ENCODE measurements around the gene RNF212. TPM values are rescaled to one million over a fixed set of nuclear protein-coding genes. Genes with fewer than 3 reads are reported as not detected.

The RNF212 gene
- total and polyA plus RNA-seq, 8 donors, result 7.2 to 13.6 (median 10.0) TPM

GRCh38 chr4:1041936-1042330 lies 71.4 kb downstream of the RNF212 start:
- no peak for ATAC-seq
- Histone ChIP-seq H3K36me3 (no peaks in the 10 kb centered on the region), H3K4me1 (peaks cover 20 to 24% of the 10 kb centered on the region in 2 donors), H3K27me3 (peaks cover 0 to 65% of the 10 kb centered on the region in 2 donors), H3K9me3 (no peaks in the 10 kb centered on the region), H3K4me3 (no peak overlapping the region), H3K27ac (no peak overlapping the region)
- no peak for TF ChIP-seq CTCF (IDR thresholded peaks at IDR 0.05)
- DNase-seq, result peak in 1 of 4 donors; percentile 68
- intact Hi-C loops (cut with DNase I), result no loop called here

GRCh38 chr4:1041147-1041935 lies 72.0 kb downstream of the RNF212 start:
- Histone ChIP-seq H3K27me3 (peaks cover 0 to 68% of the 10 kb centered on the region in 2 donors), H3K9me3 (no peaks in the 10 kb centered on the region), H3K4me1 (peaks cover 19 to 22% of the 10 kb centered on the region in 2 donors), H3K27ac (no peak overlapping the region), H3K4me3 (no peak overlapping the region), H3K36me3 (no peaks in the 10 kb centered on the region)
- TF ChIP-seq CTCF (IDR thresholded peaks at IDR 0.05), result no peak
- intact Hi-C loops (cut with DNase I), result no loop called here
- peak; percentile 6 for ATAC-seq
- peak in 2 of 4 donors; percentile 65 for DNase-seq

- DNase-seq, result peak in 1 of 4 donors; percentile 75
- no peak for TF ChIP-seq CTCF (IDR thresholded peaks at IDR 0.05)
These were observed 72.8 kb downstream of the RNF212 start for GRCh38 chr4:1040344-1041146.

DNA sequence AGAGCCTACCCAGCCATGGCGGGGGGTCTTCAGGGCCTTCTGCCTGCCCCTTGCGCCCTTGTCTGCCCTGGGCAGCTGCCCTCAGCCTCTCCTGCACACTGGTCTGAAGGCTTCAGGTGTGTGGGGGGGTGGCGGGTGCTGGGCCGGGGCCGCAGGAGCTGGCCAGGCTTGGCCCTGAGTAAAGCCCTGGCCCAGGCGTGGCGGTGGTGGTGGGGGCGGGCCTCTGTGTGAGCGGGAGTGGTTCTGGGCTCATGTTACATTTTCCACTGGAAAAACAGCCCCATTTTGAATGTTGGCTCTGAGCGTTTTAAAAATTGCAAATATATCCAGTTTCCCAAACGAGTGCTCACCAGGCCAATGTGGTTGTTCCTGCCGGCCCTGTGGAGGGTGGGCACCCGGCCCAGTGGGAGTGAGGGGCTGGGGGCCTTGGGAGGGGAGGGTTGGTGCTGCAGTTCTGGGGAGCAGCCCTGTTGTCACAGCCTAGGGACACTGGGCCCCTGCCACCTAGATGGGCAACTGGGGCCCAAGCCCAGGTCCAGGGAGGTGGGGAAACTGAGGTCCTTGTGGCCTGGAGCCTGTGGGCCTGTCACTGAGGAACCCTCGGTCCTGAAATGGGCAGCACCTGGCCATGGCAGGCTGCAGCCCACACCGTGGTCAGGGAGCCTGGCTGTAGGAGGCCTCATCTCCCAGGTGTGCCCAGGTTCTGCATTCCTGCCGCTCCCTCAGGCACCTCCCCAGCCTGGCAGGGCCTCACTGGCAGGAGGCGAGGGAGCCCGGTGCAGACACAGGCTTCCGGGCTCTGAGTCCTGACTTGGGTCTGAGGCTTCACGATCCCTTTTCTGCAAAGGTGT lies 73.6 kb downstream of the RNF212 start:
- Histone ChIP-seq H3K4me3 (no peak overlapping the region), H3K9me3 (no peaks in the 10 kb centered on the region), H3K36me3 (no peaks in the 10 kb centered on the region), H3K27ac (peak overlapping the region in 1 of 2 donors; percentile 33), H3K27me3 (peaks cover 0 to 72% of the 10 kb centered on the region in 2 donors), H3K4me1 (peaks cover 19 to 22% of the 10 kb centered on the region in 2 donors)
- ATAC-seq, result peak; percentile 39
- TF ChIP-seq CTCF (IDR thresholded peaks at IDR 0.05), result no peak
- peak; percentile 54 to 81 (median 68) for DNase-seq
- intact Hi-C loops (cut with DNase I), result no loop called here

More at GRCh38 chr4:1040344-1041146, 72.8 kb downstream of the RNF212 start:
- H3K4me1 ChIP-seq, result peaks cover 19 to 22% of the 10 kb centered on the region in 2 donors
- no peaks in the 10 kb centered on the region for H3K36me3 ChIP-seq
- H3K4me3 ChIP-seq, result no peak overlapping the region
- intact Hi-C loops (cut with DNase I), result no loop called here
- peaks cover 0 to 72% of the 10 kb centered on the region in 2 donors for H3K27me3 ChIP-seq
- ATAC-seq, result no peak
- no peaks in the 10 kb centered on the region for H3K9me3 ChIP-seq
- H3K27ac ChIP-seq, result no peak overlapping the region
